DND-41 (cell line): ENCODE data around the gene ALG11.
"Not testable (repeated sequence)": the region's sequence is repeated elsewhere in the genome, so short reads cannot be mapped to it uniquely, and the experiment has no call there.

Experiments used
- ATAC-seq: fragments of 200-7000 bp; cut with Tn5 transposase; 3 replicates; pipeline ENCODE4 v1.9.1; 2021; ENCODE audit warnings: low read depth; ENCODE audit not compliant: insufficient read depth
- DNase-seq: peaks from one replicate; pipeline ENCODE4 v3.0.0-alpha.2; 2020
- H2AFZ ChIP-seq: 2 replicates; pipeline ENCODE4 v1.6.0; 2012; ENCODE audit warnings: low read depth, low read length
- H3K27ac ChIP-seq: 2 replicates; pipeline ENCODE4 v1.5.1; 2012; ENCODE audit warnings: low read length, inconsistent platforms
- H3K27me3 ChIP-seq: fragments of 200-600 bp; sonication (generic); 2 replicates; pipeline ENCODE4 v1.6.0; 2012; ENCODE audit warnings: low read length, mild to moderate bottlenecking, inconsistent platforms; ENCODE audit not compliant: insufficient read depth, poor library complexity
- H3K36me3 ChIP-seq: 2 replicates; pipeline ENCODE4 v1.5.1; 2012; ENCODE audit warnings: low read length, inconsistent platforms; ENCODE audit not compliant: insufficient read depth
- H3K4me1 ChIP-seq: 2 replicates; pipeline ENCODE4 v1.5.1; 2012; ENCODE audit warnings: mild to moderate bottlenecking, low read length; ENCODE audit not compliant: insufficient read depth
- H3K4me2 ChIP-seq: 2 replicates; pipeline ENCODE4 v1.6.0; 2012; ENCODE audit warnings: mild to moderate bottlenecking, moderate library complexity, low read length, inconsistent platforms; ENCODE audit not compliant: insufficient read depth
- H3K4me3 ChIP-seq, 2 experiments: fragments of 200-600 bp in 1 of 2; shearing (Covaris generic) in 1 of 2; 2 replicates each; pipeline ENCODE4 v1.5.1; 2012 to 2016; ENCODE audit warnings: inconsistent platforms in 2 of 2, low read length in 2 of 2, mild to moderate bottlenecking in 2 of 2, low read depth in 1 of 2, moderate library complexity in 1 of 2
- H3K79me2 ChIP-seq: 2 replicates; pipeline ENCODE4 v1.6.0; 2012; ENCODE audit warnings: low read length, inconsistent platforms; ENCODE audit not compliant: insufficient read depth
- H3K9ac ChIP-seq: 2 replicates; pipeline ENCODE4 v1.6.0; 2012; ENCODE audit warnings: low read depth, mild to moderate bottlenecking, inconsistent platforms, low read length, moderate library complexity
- H3K9me3 ChIP-seq: 2 replicates; pipeline ENCODE4 v1.5.1; 2012; ENCODE audit warnings: low read length, moderate library complexity, mild to moderate bottlenecking, inconsistent platforms; ENCODE audit not compliant: insufficient read depth, severe bottlenecking
- H4K20me1 ChIP-seq: 2 replicates; pipeline ENCODE4 v1.6.0; 2012; ENCODE audit warnings: low read length; ENCODE audit not compliant: insufficient read depth
- CTCF ChIP-seq: IDR thresholded peaks from 2 replicates; pipeline ENCODE4 v1.5.1; 2012; ENCODE audit warnings: borderline replicate concordance, low read length, moderate library complexity, mild to moderate bottlenecking; ENCODE audit not compliant: poor library complexity, severe bottlenecking; ENCODE audit errors: extremely low read depth
- EZH2 ChIP-seq: IDR thresholded peaks from 3 replicates; pipeline ENCODE4 v1.6.1; 2012; ENCODE audit warnings: borderline replicate concordance, low read depth, mild to moderate bottlenecking, moderate library complexity, low read length, inconsistent platforms; ENCODE audit not compliant: severe bottlenecking

ALG11 gene

GRCh38 chr13:52051400-52051799, 39.2 kb downstream of the ALG11 start:
- H3K9me3 ChIP-seq: no peaks in the 10 kb centered on the region

DNA sequence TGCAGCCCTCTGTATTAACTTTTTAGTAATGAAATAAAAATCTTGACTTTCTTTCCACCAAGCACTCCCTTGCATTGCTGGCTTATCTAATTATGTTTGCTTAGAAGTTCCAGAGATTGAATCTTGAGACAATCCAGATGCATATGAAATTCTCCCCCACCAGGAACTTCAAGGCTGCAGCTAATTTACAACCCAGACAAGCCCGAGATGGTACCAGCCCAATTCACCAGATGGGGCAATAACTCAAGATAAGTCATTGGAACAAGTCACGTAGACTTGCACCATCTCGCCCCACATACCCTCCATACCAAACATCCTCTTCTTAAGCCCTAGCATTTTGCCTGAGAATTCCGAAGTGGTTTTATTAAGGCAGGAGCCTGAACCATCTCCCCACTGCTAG, 41.3 kb downstream of the ALG11 start:
- H3K9me3 ChIP-seq: no peaks in the 10 kb centered on the region
- TF ChIP-seq CTCF: no peak
- no peak for TF ChIP-seq EZH2
- no peak overlapping the region for H3K27ac ChIP-seq
- DNase-seq (no peak), ATAC-seq (no peak)
- H3K79me2 ChIP-seq: no peaks in the 10 kb centered on the region
- H4K20me1 ChIP-seq: no peaks in the 10 kb centered on the region
- H3K4me2 ChIP-seq: no peak overlapping the region
- H3K36me3 ChIP-seq: no peaks in the 10 kb centered on the region
- no peak overlapping the region for H2AFZ ChIP-seq
- H3K4me3 ChIP-seq: no peak overlapping the region
- no peaks in the 10 kb centered on the region for H3K27me3 ChIP-seq
- H3K9ac ChIP-seq: no peak overlapping the region
- no peaks in the 10 kb centered on the region for H3K4me1 ChIP-seq

More at GRCh38 chr13:52051400-52051799, 39.2 kb downstream of the ALG11 start:
- Histone ChIP-seq H3K4me1 (no peaks in the 10 kb centered on the region), H3K79me2 (no peaks in the 10 kb centered on the region), H2AFZ (no peak overlapping the region), H4K20me1 (no peaks in the 10 kb centered on the region), H3K4me3 (no peak overlapping the region), H3K36me3 (no peaks in the 10 kb centered on the region), H3K27ac (no peak overlapping the region), H3K27me3 (no peaks in the 10 kb centered on the region), H3K9ac (no peak overlapping the region), H3K4me2 (no peak overlapping the region)
- ATAC-seq (no peak), DNase-seq (no peak)
- TF ChIP-seq CTCF: no peak

DNA sequence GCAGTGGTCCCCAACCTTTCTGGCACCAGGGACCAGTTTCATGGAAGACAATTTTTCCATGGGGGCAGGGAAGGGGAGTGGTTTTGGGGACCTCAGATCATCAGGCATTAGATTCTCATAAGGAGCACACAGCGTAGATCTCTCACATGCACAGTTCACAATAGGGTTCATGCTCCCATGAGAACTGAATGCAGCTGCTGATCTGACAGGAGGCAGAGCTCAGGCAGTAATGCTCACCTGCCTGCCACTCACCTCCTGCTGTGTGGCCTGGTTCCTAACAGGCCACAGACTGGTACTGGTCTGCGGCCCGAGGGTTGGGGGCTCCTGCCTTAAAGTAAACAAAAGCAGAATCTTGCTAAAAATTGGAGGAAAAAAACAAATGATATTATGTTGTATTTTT, 48.9 kb downstream of the ALG11 start:
- not testable (repeated sequence) for H3K36me3 ChIP-seq, H2AFZ ChIP-seq, H3K9ac ChIP-seq, H3K4me2 ChIP-seq, DNase-seq, H3K79me2 ChIP-seq, H3K4me3 ChIP-seq, H3K27ac ChIP-seq, H3K27me3 ChIP-seq, H3K4me1 ChIP-seq, H3K9me3 ChIP-seq, H4K20me1 ChIP-seq, ATAC-seq

DNA sequence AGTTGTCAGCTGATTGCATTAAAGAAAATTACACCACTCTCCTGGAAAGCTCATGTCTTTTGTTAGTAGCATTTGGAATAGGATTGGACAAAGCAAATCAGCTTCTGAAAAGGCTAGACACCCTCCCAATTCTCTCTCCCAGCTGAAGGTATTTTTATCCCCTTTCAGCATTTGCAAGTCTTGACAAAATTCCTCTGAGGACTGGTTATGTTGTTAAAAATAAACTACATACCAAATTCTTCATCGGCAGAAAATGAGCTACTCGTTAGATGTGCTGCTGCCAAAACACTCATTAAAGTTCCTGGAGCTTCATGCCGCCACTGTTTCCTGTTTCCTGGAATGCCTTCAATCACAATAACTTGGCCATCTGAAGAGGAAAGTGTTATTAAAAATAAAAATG, 49.4 kb downstream of the ALG11 start:
- Histone ChIP-seq H3K27ac (no peak overlapping the region), H3K27me3 (no peaks in the 10 kb centered on the region), H3K36me3 (no peaks in the 10 kb centered on the region), H3K79me2 (no peaks in the 10 kb centered on the region), H4K20me1 (no peaks in the 10 kb centered on the region), H2AFZ (no peak overlapping the region), H3K9ac (no peak overlapping the region), H3K4me3 (no peak overlapping the region), H3K4me2 (no peak overlapping the region), H3K9me3 (peaks cover 2% of the 10 kb centered on the region), H3K4me1 (no peaks in the 10 kb centered on the region)
- no peak for DNase-seq
- TF ChIP-seq EZH2 (no peak), CTCF (no peak)
- no peak for ATAC-seq
